Measurements from ENCODE around the gene MIA2. TPM values are rescaled to one million over a fixed set of nuclear protein-coding genes. Genes with fewer than 3 reads are reported as not detected.

Gene MIA2
- total RNA-seq, 2 donors from 2014 or later = 41.8 to 61.8 TPM

DNA sequence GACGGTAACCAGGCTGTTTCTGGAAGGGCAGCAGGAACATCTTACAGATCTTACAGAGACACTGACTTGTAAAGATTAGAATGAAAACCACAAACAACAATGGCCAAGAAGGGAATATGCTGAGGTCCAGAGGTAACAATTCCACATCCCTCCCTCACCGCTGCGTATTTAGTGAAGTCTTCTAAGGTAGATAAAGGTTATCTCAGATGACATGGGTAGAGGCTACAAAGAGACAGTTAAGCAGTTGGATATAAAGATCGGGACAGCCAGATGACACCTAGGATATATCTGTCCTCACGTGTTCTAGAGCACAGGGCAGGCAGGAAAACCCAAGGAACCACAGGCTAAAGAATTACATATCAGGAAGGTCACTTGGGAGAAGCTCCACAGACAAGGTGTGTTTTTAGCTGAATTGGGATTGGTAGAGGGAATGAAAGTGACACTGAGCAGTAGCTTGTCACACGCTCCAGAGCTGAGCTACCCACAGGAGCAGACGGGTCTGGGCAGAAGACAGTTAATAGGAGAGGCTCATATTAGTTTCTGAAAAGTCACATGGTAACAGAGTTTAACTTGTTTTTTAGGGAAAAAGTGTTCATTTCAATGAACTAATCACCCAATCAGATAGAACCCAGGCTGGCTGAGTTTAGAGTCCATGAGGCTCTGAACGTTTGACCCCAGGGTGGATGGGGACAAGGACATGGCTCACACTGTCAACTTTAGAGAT is 83.3 kb downstream of the MIA2 start:
- no peaks in the 10 kb centered on the region for H3K9me3 ChIP-seq
- no peaks in the 10 kb centered on the region for H3K27me3 ChIP-seq
- H3K9ac ChIP-seq (ENCODE audit: low read depth in 2 of 2, low read length in 2 of 2) = no peak overlapping the region
- intact Hi-C loops (cut with DNase I) = no loop called here
- TF ChIP-seq CTCF (IDR thresholded peaks at IDR 0.05) = no peak
- no peak overlapping the region for H3K4me3 ChIP-seq
- no peak for DNase-seq
- no peaks in the 10 kb centered on the region for H3K4me1 ChIP-seq
- no peak overlapping the region for H3K27ac ChIP-seq
- H3K36me3 ChIP-seq = no peaks in the 10 kb centered on the region

DNA sequence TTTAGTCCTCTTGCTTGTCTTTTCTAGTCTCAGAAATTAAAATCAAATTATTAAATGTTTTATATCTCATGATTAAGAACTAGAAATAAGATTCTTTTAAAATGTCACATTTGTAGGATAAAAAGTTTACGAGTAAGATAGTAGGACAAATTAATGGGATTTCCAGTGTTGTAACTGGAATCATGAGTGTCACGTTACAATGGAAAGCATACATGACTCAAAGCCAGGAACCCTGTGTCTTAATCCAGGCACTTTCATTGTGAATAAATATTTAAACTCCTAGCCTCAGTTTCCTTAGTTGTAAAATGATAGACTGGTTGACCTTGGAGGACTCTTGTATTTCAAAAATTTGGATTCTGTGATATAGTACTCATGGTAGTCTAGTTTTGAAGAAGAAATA is 84.9 kb downstream of the MIA2 start:
- intact Hi-C loops (cut with DNase I) = no loop called here
- H3K36me3 ChIP-seq = no peaks in the 10 kb centered on the region

DNA sequence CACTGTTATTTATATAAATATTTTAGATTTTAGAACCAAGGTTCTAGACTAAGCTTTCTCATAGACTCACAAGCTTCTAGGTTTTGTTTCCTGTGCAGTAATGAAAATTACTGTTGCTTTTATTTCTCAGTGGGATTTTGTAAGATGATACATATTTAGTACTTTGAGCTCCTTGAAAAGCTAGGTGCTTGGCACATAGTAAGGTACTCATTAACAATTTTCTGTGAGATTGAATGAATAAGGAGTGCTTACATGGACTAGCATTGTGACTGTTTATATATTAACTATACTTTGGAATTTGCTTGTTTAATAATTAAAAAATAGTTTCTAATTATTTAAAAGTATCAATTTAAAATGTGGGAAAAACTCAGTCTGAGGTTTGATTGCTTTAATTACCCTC is 85.7 kb downstream of the MIA2 start:
- Histone ChIP-seq H3K9ac (ENCODE audit: low read depth in 2 of 2, low read length in 2 of 2) (no peak overlapping the region), H3K36me3 (no peaks in the 10 kb centered on the region), H3K9me3 (no peaks in the 10 kb centered on the region), H3K27ac (no peak overlapping the region), H3K4me1 (no peaks in the 10 kb centered on the region), H3K4me3 (no peak overlapping the region), H3K27me3 (no peaks in the 10 kb centered on the region)
- intact Hi-C loops (cut with DNase I) = no loop called here
- no peak for DNase-seq
- no peak for TF ChIP-seq CTCF (IDR thresholded peaks at IDR 0.05)

More for the DNA sequence above, 84.9 kb downstream of the MIA2 start:
- Histone ChIP-seq H3K9ac (ENCODE audit: low read depth in 2 of 2, low read length in 2 of 2) (no peak overlapping the region), H3K4me1 (no peaks in the 10 kb centered on the region), H3K27ac (no peak overlapping the region), H3K27me3 (no peaks in the 10 kb centered on the region), H3K9me3 (no peaks in the 10 kb centered on the region), H3K4me3 (no peak overlapping the region)
- no peak for DNase-seq
- TF ChIP-seq CTCF (IDR thresholded peaks at IDR 0.05) = no peak

GRCh38 chr14:39320318-39320717 is 86.6 kb downstream of the MIA2 start:
- no peak for TF ChIP-seq CTCF (IDR thresholded peaks at IDR 0.05)
- intact Hi-C loops (cut with DNase I) = no loop called here
- Histone ChIP-seq H3K9me3 (no peaks in the 10 kb centered on the region), H3K4me1 (no peaks in the 10 kb centered on the region), H3K4me3 (no peak overlapping the region), H3K36me3 (no peaks in the 10 kb centered on the region), H3K27ac (no peak overlapping the region), H3K27me3 (no peaks in the 10 kb centered on the region), H3K9ac (ENCODE audit: low read depth in 2 of 2, low read length in 2 of 2) (no peak overlapping the region)
- no peak for DNase-seq

GRCh38 chr14:39322807-39323206 is 89.1 kb downstream of the MIA2 start:
- intact Hi-C loops (cut with DNase I) = no loop called here
- Histone ChIP-seq H3K4me1 (no peaks in the 10 kb centered on the region), H3K36me3 (no peaks in the 10 kb centered on the region), H3K9me3 (no peaks in the 10 kb centered on the region), H3K27me3 (no peaks in the 10 kb centered on the region), H3K27ac (no peak overlapping the region), H3K9ac (ENCODE audit: low read depth in 2 of 2, low read length in 2 of 2) (no peak overlapping the region), H3K4me3 (no peak overlapping the region)
- no peak for TF ChIP-seq CTCF (IDR thresholded peaks at IDR 0.05)
- no peak for DNase-seq
